Measurements from ENCODE around the gene PTPRH.
"Not testable (repeated sequence)": the region's sequence is repeated elsewhere in the genome, so short reads cannot be mapped to it uniquely, and the experiment has no call there.

Gene PTPRH

GRCh38 chr19:55179606-55180484, 29.5 kb downstream of the PTPRH start, which contains the start of gene SYT5:
TSS of gene SYT5 (minus strand) at chr19:55180289. CDS start at chr19:55179041, 1,248 bp downstream.
- DNase-seq, result peak; percentile 81

- peak; percentile 93 for DNase-seq
Measured at GRCh38 chr19:55178781-55179599, 30.3 kb downstream of the PTPRH start.

- no peak for DNase-seq
Measured at GRCh38 chr19:55176076-55176475, 33.2 kb downstream of the PTPRH start.

- DNase-seq, result peak; percentile 28
Measured at GRCh38 chr19:55175117-55175867, 34.0 kb downstream of the PTPRH start.

GRCh38 chr19:55174425-55175116, 34.7 kb downstream of the PTPRH start:
- DNase-seq, result no peak

GRCh38 chr19:55173714-55174409, 35.4 kb downstream of the PTPRH start:
- peak; percentile 83 for DNase-seq

- no peak for DNase-seq
Measured at GRCh38 chr19:55173186-55173713, 36.1 kb downstream of the PTPRH start.

- no peak for DNase-seq
Measured at GRCh38 chr19:55172741-55173140, 36.6 kb downstream of the PTPRH start.

- not testable (repeated sequence) for DNase-seq
Measured at GRCh38 chr19:55172318-55172717, 37.0 kb downstream of the PTPRH start.

GRCh38 chr19:55171440-55171839, 37.9 kb downstream of the PTPRH start:
- no peak for DNase-seq

GRCh38 chr19:55169136-55169535, 40.2 kb downstream of the PTPRH start:
- no peak for DNase-seq

- DNase-seq, result peak; percentile 94
Measured at GRCh38 chr19:55166530-55167268, 42.6 kb downstream of the PTPRH start, which contains the start of gene DNAAF3. TSS of gene DNAAF3 (minus strand) at chr19:55166613. CDS start at chr19:55166413, 200 bp downstream.

- peak; percentile 72 for DNase-seq
Measured at GRCh38 chr19:55165952-55166529, 43.3 kb downstream of the PTPRH start.

GRCh38 chr19:55161571-55162322, 47.6 kb downstream of the PTPRH start:
- no peak for DNase-seq

- DNase-seq, result no peak
Measured at GRCh38 chr19:55160986-55161365, 48.3 kb downstream of the PTPRH start.

GRCh38 chr19:55160128-55160985, 48.9 kb downstream of the PTPRH start:
- DNase-seq, result peak; percentile 96

GRCh38 chr19:55158848-55159749, 50.2 kb downstream of the PTPRH start:
- DNase-seq, result peak; percentile 44
